SH-SY5Y (cell line): ENCODE measurements around the gene EXOG.

Source experiments
- GATA2 ChIP-seq: IDR thresholded peaks from 2 replicates; pipeline ENCODE4 v1.6.1; 2011; ENCODE audit warnings: mild to moderate bottlenecking, low read depth, low read length
- GATA3 ChIP-seq: IDR thresholded peaks from 2 replicates; pipeline ENCODE4 v1.6.1; 2011; ENCODE audit warnings: low read depth, mild to moderate bottlenecking, low read length, moderate library complexity

GRCh38 chr3:38544926-38545325 lies 48.8 kb downstream of the EXOG start:
- TF ChIP-seq GATA3 (no peak), GATA2 (no peak)
